Uterus (tissue), 4 donors: Measurements from ENCODE around the gene FGF14. TPM values are rescaled to one million over a fixed set of nuclear protein-coding genes. Genes with fewer than 3 reads are reported as not detected.

Experiments
- DNase-seq, 2 donors: peaks; one replicate each; pipeline ENCODE4 v3.0.0-alpha.2; 2019 to 2020
- H3K27ac ChIP-seq, 2 donors: fragments of 200-600 bp; sonication (generic); 1 replicate in 1 of 2; 2 replicates in 1 of 2; pipeline ENCODE4 v1.5.1; 2016 to 2018
- H3K27me3 ChIP-seq, 2 donors: fragments of 200-600 bp; sonication (generic); one replicate each; pipeline ENCODE4 v1.5.1; 2018 to 2019; ENCODE audit warnings: control low read depth in 1 of 2
- H3K36me3 ChIP-seq, 2 donors: fragments of 200-600 bp; sonication (generic); one replicate each; pipeline ENCODE4 v1.5.1; 2019; ENCODE audit warnings: control low read depth in 1 of 2
- H3K4me1 ChIP-seq, 2 donors: fragments of 200-600 bp; sonication (generic); one replicate each; pipeline ENCODE4 v1.5.1; 2018 to 2019; ENCODE audit warnings: control low read depth in 1 of 2
- H3K4me3 ChIP-seq, 2 donors: fragments of 200-600 bp; sonication (generic); 1 replicate in 1 of 2; 2 replicates in 1 of 2; pipeline ENCODE4 v1.5.1; 2018 to 2019; ENCODE audit warnings: mild to moderate bottlenecking in 1 of 2
- H3K9me3 ChIP-seq, 2 donors: fragments of 200-600 bp; sonication (generic); one replicate each; pipeline ENCODE4 v1.5.1; 2019; ENCODE audit warnings: control low read depth in 1 of 2
- CTCF ChIP-seq, 4 experiments: fragments of 200-600 bp in 2 of 4; fragments of 450-650 bp in 2 of 4; sonication (generic) in 2 of 4; IDR thresholded peaks; one replicate each; pipeline ENCODE4 v1.5.1; 2016 to 2019; ENCODE audit warnings: antibody characterized with exemption in 4 of 4, mild to moderate bottlenecking in 2 of 4, moderate library complexity in 1 of 4
- POLR2A ChIP-seq, 2 donors: fragments of 450-650 bp; IDR thresholded peaks; one replicate each; pipeline ENCODE4 v1.6.1; 2016; ENCODE audit warnings: antibody characterized with exemption in 2 of 2, mild to moderate bottlenecking in 1 of 2, moderate library complexity in 1 of 2
- intact Hi-C: fragments of 100-400 bp; cut with DNase I; formaldehyde crosslinking; loops from one replicate; pipeline ENCODE4 v1.15.1; 2023; ENCODE audit warnings: low total_unique reads
- total RNA-seq, 4 donors: library from RNA; depleted of rRNA in 3 of 4; stranded (reverse); fragments of >200 nt in 3 of 4; gene quantifications; one replicate each; pipeline versions ENCODE4 v1.1.0 to v1.2.4, GENCODE V29; 2014 to 2023
- donor health status: DM: yes; HTN: yes; CAD: no.

The FGF14 gene
- total RNA-seq, 4 donors from 2014 or later, result under 0.01 to 0.98 (median 0.62) TPM; not detected in 1

GRCh38 chr13:102203718-102204117, 198.1 kb downstream of the FGF14 start:
- no peak for DNase-seq
- Histone ChIP-seq H3K36me3 (no peaks in the 10 kb centered on the region), H3K4me3 (no peak overlapping the region), H3K27me3 (no peaks in the 10 kb centered on the region), H3K27ac (no peak overlapping the region), H3K4me1 (no peaks in the 10 kb centered on the region), H3K9me3 (no peaks in the 10 kb centered on the region)
- TF ChIP-seq POLR2A (IDR thresholded peaks at IDR 0.05) (no peak), CTCF (IDR thresholded peaks at IDR 0.05) (no peak)
- intact Hi-C loops, result no loop called here

- intact Hi-C loops, result no loop called here
- TF ChIP-seq CTCF (IDR thresholded peaks at IDR 0.05) (no peak), POLR2A (IDR thresholded peaks at IDR 0.05) (no peak)
- no peaks in the 10 kb centered on the region for H3K4me1 ChIP-seq
- DNase-seq, result no peak
- no peaks in the 10 kb centered on the region for H3K27me3 ChIP-seq
- no peak overlapping the region for H3K27ac ChIP-seq
- no peak overlapping the region for H3K4me3 ChIP-seq
- no peaks in the 10 kb centered on the region for H3K9me3 ChIP-seq
- H3K36me3 ChIP-seq, result no peaks in the 10 kb centered on the region
These were observed 203.2 kb downstream of the FGF14 start for GRCh38 chr13:102198418-102199311.

- Histone ChIP-seq H3K27me3 (no peaks in the 10 kb centered on the region), H3K27ac (no peak overlapping the region), H3K9me3 (no peaks in the 10 kb centered on the region), H3K4me1 (no peaks in the 10 kb centered on the region), H3K36me3 (no peaks in the 10 kb centered on the region), H3K4me3 (no peak overlapping the region)
- DNase-seq, result no peak
- no peak for TF ChIP-seq POLR2A (IDR thresholded peaks at IDR 0.05)
- TF ChIP-seq CTCF (IDR thresholded peaks at IDR 0.05), result no peak
- intact Hi-C loops, result no loop called here
These were observed 204.7 kb downstream of the FGF14 start for GRCh38 chr13:102197193-102197592.

- DNase-seq, result no peak
- H3K9me3 ChIP-seq, result no peaks in the 10 kb centered on the region
- no peak overlapping the region for H3K27ac ChIP-seq
- H3K4me3 ChIP-seq, result no peak overlapping the region
- no peaks in the 10 kb centered on the region for H3K27me3 ChIP-seq
- no peaks in the 10 kb centered on the region for H3K36me3 ChIP-seq
- TF ChIP-seq POLR2A (IDR thresholded peaks at IDR 0.05) (no peak), CTCF (IDR thresholded peaks at IDR 0.05) (no peak)
- intact Hi-C loops, result no loop called here
- H3K4me1 ChIP-seq, result no peaks in the 10 kb centered on the region
These were observed 206.0 kb downstream of the FGF14 start for GRCh38 chr13:102195566-102196462.

GRCh38 chr13:102192858-102193257, 209.0 kb downstream of the FGF14 start:
- TF ChIP-seq POLR2A (IDR thresholded peaks at IDR 0.05) (no peak), CTCF (IDR thresholded peaks at IDR 0.05) (no peak)
- Histone ChIP-seq H3K27ac (no peak overlapping the region), H3K27me3 (no peaks in the 10 kb centered on the region), H3K36me3 (no peaks in the 10 kb centered on the region), H3K4me3 (no peak overlapping the region), H3K4me1 (no peaks in the 10 kb centered on the region), H3K9me3 (no peaks in the 10 kb centered on the region)
- intact Hi-C loops, result no loop called here
- no peak for DNase-seq
